Jurkat, Clone E6-1 (cell line): ENCODE measurements around the gene CAMK1D.
"Not testable (repeated sequence)": the region's sequence is repeated elsewhere in the genome, so short reads cannot be mapped to it uniquely, and the experiment has no call there.

Source experiments
- DNase-seq: peaks from one replicate; pipeline ENCODE4 v3.0.0-alpha.2; 2011; ENCODE audit warnings: low read depth, low spot score
- H3K4me3 ChIP-seq: 2 replicates; pipeline ENCODE4 v1.5.1; 2011; ENCODE audit warnings: mild to moderate bottlenecking, low read length, control low read depth, moderate library complexity

CAMK1D gene

DNA sequence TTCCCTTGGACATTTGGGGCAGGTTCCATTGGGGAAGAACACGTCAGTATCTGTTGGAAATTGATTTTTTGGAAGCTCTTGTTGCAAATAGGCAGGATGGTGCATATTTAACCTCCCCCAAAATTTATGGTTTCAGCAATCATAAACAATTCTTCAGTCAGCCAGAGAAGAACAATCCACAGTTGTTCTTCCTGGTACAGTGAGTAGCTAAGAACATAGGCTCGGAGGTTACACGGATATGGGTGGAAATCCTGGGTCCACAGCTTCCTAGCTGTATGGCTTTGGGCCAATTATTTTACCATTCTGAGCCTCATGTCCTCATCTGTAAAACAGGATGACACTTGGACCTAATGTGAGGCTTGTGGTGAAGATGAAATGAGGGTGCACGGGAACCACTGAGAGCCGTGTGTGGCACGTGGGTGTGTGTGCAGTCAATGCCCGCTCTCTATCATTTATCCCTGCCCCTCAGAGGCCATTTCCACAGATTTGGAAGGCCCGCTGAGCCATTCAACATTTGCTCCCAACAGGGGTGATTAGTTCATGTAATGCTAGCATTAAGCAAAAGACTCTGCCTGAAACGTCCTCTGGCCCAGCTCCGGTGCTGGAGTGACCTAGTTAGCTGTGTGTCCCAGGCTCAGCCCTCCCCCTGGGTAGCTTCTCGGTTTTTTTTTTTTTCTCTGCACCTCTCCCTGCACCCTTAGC, 9.7 kb downstream of the CAMK1D start:
- H3K4me3 ChIP-seq = no peak overlapping the region
- DNase-seq = no peak

DNA sequence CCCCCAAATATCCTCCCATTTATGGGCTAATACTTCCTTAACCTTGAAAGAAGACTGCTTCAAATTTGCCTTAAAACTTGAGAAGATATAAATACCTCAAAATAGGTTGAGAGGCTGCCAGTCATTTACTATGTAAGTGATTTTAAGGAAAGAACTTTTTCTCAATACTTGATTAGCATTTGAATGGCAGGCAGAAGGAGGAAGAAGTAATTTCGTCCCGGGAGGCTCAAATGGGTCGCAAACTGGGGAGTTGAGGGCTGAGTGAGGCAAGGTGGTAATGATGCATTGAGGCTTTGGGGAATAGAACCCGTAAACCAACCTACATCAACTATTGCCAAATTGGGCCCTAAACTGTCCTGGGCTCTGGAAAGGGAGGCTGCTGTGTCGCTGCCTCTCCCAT, 11.1 kb downstream of the CAMK1D start:
- DNase-seq = no peak
- H3K4me3 ChIP-seq = no peak overlapping the region

DNA sequence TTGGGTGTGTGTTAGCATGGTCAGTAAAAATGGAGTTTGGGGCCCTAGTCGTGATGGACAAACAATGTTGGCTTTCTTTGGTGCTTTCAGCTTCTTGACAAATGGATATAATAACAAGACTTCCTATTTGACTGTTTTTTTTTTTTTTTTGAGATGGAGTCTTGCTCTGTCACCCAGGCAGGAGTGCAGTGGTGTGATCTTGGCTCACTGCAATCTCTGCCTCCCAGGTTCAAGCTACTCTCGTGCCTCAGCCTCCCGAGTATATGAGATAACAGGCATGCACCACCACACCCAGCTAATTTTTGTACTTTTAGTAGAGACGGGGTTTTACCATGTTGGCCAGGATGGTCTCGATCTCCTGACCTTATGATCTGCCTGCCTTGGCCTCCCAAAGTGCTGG, 11.8 kb downstream of the CAMK1D start:
- DNase-seq, H3K4me3 ChIP-seq: not testable (repeated sequence)

DNA sequence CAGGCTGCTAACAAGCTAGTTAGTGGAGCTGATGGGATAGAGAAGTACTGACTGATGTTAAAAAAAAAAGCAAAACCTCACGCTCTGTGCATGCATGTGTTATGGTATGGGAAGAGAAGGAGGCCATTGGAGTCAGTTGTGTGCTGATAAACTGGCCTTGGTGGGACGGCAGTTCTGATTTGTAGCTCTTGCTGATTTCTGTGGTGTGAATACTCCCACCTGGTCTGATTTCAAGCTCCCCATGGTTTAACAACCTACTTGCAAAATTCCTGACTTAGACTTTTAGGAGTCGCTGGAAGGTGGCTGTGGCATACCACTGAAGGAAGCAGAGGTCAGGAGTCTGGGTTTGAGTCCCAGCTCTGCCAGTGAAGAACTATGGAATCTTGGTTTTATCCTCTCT, 15.2 kb downstream of the CAMK1D start:
- H3K4me3 ChIP-seq = no peak overlapping the region
- DNase-seq = no peak

DNA sequence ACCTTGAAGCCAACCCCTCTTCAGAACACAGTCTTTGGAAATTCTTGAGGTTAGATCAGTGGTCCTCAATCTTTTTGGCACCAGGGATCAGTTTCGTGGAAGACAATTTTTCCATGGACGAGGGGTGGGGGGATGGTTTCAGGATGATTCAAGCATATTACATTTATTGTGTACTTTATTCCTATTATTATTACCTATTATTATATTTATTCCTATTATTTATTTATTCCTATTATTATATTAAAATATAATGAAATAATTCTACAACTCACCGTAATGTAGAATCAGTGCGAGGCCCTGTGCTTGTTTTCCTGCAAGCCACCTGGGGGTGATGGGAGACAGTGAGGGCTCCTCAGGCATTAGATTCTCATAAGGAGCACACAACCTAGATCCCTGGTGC, 17.9 kb downstream of the CAMK1D start:
- no peak overlapping the region for H3K4me3 ChIP-seq
- DNase-seq = no peak

DNA sequence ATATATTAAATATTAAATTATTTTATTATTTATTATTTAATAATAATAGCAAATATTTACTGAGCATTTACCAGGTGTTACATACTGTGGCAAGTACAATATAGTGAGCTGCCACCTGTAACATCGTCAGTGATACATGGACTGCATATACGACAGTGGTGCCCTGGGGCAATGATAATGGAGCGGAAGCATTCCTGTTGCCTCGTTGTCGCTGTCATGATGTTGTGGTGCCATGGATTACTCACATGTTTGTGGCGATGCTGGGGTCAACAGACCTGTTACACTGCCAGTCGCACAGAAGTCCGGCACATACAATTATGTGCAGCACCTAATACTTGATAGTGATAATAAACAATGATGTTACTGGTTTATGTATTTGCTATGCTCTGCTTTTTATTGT, 20.6 kb downstream of the CAMK1D start:
- H3K4me3 ChIP-seq = no peak overlapping the region
- no peak for DNase-seq

DNA sequence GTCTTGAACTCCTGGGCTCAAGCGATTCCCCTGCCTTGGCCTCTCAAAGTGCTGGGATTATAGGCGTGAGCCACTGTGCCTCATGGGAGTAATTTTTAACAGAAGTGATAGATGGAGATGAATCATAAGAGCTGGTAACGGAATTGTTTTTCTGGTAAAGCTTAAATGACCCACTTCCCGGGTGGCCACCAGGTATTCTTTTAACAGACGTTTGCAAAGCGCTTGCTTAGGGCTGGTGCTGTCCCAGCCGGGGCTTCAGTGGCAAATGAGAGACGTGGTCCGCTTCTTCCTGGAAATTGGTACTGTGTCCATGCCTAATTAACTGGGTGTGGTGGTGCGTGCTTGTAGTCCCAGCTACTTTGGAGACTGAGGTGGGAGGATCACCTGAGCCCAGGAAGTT, 23.5 kb downstream of the CAMK1D start:
- no peak overlapping the region for H3K4me3 ChIP-seq

DNA sequence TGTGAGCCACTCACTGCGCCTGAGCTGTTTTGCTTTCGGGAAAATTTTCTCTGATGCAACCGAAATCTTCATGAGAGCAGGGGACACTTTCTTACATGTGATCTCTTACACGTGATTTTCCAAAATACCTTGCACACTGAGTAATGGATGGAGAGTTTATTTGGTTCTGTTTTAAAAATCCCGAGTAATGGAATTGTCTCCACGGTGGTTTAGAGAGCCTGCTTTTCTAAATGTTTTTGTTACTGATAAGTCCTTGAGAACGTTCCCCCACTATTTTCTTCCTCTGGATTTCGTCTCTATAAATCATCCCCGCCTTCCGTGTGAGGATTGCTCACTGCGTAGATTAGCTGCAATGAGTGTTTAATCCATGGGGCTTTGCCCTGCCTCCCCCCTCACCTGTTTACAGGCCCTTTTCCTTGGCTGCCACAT, 25.7 kb downstream of the CAMK1D start:
- no peak for DNase-seq
- no peak overlapping the region for H3K4me3 ChIP-seq

More for the DNA sequence above, 23.5 kb downstream of the CAMK1D start:
- no peak for DNase-seq

DNA sequence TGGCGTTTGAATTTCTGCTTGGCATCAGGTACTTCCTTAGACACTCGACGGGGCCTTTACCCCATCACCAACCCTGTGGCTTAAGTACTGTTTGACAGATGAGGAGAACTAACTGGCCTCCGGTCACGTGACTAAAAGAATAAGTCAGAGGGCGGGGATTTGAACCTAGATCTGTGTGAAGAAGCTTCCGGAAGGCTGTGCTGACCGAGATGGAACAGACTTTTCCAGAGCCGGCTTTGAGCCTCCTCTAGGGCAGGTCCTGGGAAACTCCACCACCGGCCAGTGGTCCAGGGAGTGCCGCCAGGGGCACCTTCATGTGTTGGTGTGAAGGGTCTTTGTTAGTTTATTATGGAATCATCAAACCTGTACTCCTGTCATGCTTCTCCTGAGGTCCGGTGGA, 26.9 kb downstream of the CAMK1D start:
- DNase-seq = no peak
- no peak overlapping the region for H3K4me3 ChIP-seq

DNA sequence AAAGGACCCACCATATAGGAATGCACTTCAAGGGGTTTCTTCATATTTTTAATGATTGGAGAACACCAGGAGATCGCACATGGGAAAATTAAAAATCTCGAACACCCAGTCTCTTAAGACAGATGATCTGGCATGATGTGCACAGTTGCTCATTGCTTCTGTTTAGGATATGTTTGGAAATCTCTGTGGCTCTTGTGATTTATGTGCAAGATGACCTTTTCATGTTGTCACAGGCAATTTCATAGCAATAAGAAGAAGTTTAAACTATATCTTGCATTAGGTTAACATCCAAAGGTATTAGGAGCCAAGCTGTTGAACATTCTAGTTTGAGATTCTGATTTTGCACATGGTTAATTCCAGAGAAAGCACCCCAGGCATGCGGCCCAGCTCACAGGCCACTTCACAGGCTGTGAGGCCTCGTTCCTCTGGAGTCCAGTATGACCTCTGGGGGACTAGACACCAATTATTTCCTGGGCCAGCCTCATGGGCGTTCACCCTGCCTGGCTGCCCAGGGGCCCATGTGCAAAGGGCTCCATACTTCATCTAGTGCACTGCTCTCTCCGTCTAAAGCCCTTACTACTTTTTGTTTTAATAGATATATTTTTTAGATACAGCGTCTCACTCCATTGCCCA, 28.4 kb downstream of the CAMK1D start:
- no peak overlapping the region for H3K4me3 ChIP-seq
- no peak for DNase-seq

DNA sequence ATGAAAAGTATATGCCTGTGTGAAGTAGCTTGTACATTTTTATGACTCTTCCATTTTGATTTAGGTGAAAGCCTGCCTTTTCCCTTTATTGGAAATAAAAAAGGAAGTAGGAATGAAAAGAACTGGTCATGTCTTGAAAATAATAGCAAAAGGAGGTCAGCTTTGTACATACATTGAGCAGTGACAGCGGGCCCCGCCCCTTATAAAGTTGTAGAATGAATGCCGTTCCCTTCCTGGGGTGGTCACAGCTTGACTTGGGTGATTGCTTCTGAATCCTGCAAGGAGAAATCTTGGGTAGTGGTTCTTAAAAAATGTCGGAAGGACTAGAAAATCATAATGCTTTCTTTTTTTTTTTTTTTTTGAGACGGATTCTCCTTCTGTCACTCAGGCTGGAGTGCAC, 31.7 kb downstream of the CAMK1D start:
- H3K4me3 ChIP-seq = no peak overlapping the region
- no peak for DNase-seq

DNA sequence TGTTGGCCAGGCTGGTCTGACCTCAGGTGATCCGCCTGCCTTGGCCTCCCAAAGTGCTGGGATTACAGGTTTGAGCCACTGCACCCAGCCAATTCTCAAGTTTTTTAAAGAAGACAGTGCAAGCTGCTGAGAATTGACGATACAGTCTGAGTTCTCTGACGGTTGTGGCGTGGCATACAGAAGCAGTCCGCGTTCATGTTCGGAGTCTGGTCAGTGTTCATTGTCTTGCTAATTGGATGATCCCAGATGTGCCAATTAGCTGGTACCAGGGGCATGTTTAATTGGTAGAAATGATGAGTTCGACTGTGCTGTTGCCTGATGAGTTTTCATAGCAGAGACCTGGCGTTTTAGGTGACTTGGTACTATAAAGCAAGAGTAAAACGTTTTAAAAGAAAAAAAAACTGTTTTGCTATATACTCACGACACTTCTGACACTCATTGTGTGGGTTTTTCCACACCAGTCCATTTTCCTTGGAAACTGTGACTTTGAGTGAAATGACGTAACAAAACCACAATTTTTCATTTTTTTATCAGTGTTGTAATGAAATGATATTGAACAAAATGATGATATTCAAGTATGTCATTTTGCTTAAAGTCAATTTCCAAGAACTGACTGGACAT, 32.3 kb downstream of the CAMK1D start:
- no peak for DNase-seq

DNA sequence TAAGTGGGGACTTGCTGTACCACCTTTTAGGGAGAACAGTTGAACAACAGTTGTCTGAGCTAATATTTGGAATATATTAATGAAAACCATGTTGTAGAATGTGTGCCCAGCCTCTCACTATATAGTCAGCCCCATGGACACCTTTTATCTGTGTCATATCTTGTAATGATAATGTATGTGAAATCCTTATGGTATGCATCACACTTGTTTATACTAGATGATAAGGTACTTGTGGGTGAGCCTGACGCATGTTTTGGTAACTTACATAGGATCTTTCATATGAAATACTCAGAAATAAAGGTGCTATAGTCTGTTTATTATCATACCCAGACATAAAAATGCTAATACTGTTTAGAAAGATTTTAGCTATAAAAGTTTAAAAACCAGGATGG, 32.8 kb downstream of the CAMK1D start:
- DNase-seq = no peak
- no peak overlapping the region for H3K4me3 ChIP-seq

More for the DNA sequence above, 32.3 kb downstream of the CAMK1D start:
- no peak overlapping the region for H3K4me3 ChIP-seq

DNA sequence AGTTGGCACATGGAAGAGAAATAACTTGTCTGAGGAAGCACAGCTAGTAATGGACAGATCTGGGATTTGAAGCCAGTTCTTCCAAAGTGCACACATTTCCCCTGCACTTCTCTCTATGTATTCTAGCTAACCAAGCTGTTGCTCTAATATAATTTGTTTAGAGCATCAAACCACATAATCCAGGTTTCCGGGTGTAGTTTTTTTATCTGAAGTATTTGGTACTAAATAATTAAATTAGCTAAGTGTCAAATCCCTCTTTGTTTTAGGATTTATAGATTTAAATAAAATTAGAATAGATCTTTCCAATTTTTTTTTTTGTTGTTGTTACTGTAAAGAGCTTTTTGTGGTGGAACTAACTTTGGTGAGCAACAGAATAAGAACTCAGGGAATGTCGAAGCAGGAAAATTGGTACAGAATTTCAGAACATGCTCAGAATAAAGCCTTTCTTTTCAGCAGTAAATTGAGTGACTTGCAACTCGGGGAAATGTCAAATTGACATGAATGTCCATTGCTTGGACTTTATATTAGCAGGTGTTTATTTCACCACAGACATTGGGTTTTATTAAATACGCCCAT, 33.7 kb downstream of the CAMK1D start:
- DNase-seq = no peak
- H3K4me3 ChIP-seq = no peak overlapping the region

DNA sequence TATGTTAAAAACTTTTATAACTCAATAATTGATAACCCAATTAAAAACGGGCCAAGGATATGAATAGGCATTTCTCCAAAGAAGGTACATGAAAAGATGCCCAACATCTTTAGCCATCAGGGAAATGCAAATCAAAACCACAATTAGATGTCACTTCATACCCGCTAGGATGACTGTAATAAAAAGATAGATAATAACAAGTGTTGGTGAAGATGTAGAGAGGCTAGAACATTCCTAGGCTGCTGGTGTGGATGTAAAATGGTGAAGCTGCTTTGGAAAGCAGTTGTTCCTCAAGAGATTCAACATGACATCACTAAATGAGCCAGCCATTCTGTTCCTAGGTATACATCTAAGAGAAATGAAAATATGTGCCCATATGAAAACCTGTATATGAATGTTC, 35.6 kb downstream of the CAMK1D start:
- no peak overlapping the region for H3K4me3 ChIP-seq
- DNase-seq = no peak

DNA sequence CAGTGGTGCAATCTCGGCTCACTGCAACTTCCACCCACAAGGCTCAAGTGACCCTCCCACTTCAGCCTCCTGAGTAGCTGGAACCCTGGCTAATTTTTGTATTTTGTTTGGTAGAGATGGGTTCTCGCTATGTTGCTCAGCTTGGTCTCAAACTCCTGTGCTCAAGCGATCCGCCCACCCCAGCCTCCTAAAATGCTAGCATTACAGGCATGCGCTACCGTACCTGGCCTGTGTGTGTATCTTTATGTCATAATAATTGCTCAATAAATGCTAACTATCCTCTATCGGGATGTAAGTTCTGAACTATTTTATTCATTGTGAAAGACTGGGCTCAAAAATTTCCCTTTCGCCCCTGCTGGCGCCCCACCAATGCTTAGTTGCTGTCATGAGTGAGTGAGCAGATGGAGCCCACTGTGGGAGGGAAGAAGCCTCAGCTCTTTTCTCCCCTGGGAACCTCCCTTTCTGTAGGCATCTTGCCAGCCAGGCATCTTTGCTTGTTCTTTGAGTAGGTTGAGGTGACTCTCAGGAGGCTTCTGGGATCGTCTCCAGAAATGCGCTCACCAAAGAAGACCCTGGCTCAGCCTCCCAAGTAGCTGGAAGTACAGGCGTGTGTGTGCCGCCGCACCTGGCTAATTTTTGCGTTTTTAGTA, 38.3 kb downstream of the CAMK1D start:
- no peak for DNase-seq
- H3K4me3 ChIP-seq = no peak overlapping the region

DNA sequence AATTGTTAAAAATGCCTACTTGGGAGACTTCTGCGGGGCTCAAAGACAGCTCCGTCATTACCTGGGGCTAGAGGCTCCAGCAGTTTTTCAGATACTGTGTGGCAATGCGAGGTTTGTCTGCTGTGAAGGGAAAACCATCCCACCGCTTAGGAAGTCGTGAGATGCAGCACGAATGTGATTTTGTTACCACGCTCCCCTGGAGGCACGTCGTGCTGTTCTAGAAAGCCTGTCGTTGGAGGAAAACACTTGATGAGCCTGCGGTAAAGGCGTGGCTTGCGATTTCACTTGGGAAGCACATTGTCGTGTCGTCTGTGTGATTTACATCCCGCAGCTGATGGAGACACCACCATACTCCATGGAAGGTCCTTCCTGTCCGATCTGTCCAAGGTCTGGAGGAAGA, 39.3 kb downstream of the CAMK1D start:
- no peak overlapping the region for H3K4me3 ChIP-seq
- DNase-seq = no peak

DNA sequence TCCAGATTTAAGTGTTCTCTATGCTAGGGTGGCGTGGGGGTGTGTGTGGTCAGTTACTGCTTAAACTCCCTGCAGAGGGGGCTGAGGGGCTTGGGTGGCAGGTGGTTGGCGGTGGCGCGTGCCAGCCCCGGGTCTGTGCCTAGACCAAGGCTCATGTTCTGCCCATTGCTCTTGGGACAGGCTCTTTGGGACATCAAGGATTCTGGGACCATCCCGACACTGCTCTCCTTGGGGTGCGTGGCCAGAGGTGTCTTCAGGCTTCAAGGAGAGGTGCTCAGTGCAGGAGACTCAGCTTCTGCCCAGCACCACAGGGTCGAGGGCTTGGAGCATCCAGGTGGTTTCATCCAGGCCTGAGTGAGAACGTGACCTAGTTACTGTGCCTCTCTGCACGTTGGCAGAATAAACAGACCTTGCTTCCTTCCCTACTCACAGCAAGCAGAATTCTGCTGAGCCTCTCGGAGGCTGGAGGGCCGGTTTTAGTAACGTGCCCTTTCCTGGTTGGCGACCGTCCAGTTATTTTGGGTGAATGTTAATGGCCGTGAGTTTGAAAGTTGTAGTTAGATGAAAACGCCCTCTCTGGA, 39.9 kb downstream of the CAMK1D start:
- DNase-seq = no peak
- no peak overlapping the region for H3K4me3 ChIP-seq

DNA sequence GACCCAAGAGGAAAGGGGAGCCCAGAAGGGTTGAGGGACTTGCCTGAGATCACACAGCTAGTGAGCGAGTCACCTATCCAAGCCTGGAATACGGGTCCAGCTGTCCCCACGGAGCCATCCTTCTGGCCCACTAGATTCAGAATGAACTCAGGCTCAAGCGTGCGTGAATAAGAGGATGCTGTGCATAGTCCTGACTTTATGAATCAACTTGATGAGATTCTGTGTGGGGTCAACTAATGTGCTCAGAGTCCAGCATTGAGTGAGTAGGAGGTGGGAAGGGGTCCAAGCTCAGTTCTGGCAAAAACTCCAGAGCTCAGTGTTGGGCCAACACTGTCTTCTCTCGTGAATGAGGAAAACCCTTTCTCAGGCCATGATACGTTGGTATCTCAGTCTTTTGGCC, 41.4 kb downstream of the CAMK1D start:
- no peak for DNase-seq
- no peak overlapping the region for H3K4me3 ChIP-seq

DNA sequence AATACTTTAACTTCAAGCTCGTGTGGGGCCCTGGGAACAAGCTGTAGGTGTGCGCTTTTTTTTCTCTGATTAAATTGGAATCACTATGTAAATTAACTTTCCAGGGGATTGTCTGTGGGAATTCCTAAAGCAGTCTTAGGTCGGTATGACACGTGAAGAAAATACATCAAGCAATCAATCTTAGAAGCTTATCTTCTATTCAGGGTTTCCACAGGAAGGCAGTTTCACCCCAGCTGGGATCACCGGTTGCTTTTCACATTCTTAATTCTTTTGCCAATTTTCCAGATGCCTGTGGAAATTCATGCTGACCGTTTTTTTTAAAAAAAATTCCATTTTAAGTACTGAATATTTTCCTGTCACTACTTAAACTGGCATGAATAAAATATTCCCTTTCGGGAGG, 41.9 kb downstream of the CAMK1D start:
- no peak for DNase-seq
- no peak overlapping the region for H3K4me3 ChIP-seq
